AG04449 (cell line): ENCODE measurements around the gene SHC4.

Experiments
- CTCF ChIA-PET: fragments of 350-600 bp; formaldehyde crosslinking; extraction: SDS; loops from one replicate; lab custom pipeline; 2021; ENCODE audit warnings: antibody characterized with exemption; lab: Yijun Ruan, JAX
- POLR2A ChIA-PET: fragments of 400-600, 350-600 bp; formaldehyde crosslinking; extraction: SDS; loops from one replicate; lab custom pipeline; 2020; ENCODE audit warnings: antibody characterized with exemption, inconsistent platforms; lab: Yijun Ruan, JAX
- DNase-seq: peaks from one replicate; pipeline ENCODE4 v3.0.0-alpha.2; 2010; ENCODE audit warnings: low read depth, low spot score
- H3K4me3 ChIP-seq: 2 replicates; pipeline ENCODE4 v1.5.1; 2011; ENCODE audit warnings: low read depth, mild to moderate bottlenecking, control low read depth, low read length
- TF ChIP-seq, protein P1 (sequence below): IDR thresholded peaks from one replicate; pipeline ENCODE4 v1.5.1; 2011; ENCODE audit warnings: mild to moderate bottlenecking, moderate library complexity, low read length, control low read depth, inconsistent platforms; ENCODE audit not compliant: insufficient read depth; ENCODE audit errors: missing control alignments

Gene SHC4

DNA sequence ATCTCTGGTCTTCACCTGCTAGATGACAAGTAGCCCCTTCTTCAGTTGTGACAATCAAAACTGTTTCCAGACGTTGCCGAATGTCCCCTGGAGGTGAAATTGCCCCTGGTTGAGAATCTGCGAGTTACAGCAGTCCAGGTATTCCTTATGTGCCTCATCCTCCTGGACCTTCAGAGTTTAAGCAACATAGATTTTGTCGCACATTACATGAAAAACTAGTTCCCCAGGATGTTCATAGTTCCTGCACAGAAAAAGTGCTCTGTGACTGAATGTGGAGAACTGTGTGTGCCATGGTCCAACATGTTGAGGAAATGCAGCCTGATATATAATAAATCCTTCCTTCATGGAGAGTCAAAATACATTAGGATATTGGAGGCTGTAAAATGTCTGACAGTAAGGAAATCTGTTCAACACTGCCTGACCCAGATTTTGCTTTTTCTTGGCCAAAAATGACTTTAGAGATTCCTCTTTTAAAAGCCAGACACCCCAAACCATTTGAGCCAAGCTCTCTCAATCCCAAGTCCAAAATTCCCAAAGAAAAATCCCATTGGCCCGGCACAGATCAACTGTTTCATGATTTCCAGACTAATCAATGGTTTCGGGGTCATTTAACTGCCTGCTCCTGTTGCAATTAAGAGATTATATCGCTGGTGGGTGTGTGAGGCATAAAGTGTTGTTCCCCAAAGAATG, 20.4 kb upstream of the SHC4 start:
- TF ChIP-seq, protein P1, sequence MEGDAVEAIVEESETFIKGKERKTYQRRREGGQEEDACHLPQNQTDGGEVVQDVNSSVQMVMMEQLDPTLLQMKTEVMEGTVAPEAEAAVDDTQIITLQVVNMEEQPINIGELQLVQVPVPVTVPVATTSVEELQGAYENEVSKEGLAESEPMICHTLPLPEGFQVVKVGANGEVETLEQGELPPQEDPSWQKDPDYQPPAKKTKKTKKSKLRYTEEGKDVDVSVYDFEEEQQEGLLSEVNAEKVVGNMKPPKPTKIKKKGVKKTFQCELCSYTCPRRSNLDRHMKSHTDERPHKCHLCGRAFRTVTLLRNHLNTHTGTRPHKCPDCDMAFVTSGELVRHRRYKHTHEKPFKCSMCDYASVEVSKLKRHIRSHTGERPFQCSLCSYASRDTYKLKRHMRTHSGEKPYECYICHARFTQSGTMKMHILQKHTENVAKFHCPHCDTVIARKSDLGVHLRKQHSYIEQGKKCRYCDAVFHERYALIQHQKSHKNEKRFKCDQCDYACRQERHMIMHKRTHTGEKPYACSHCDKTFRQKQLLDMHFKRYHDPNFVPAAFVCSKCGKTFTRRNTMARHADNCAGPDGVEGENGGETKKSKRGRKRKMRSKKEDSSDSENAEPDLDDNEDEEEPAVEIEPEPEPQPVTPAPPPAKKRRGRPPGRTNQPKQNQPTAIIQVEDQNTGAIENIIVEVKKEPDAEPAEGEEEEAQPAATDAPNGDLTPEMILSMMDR = no peak
- no peak overlapping the region for H3K4me3 ChIP-seq
- ChIA-PET CTCF (interaction anchor here (0.7 to 6.0 kb wide), 6 partner anchors 9 to 161 kb away, joined by 3 to 113 read pairs (median 6); no protein-coding TSS in a partner anchor), POLR2A (interaction anchor here (1.5 kb wide), 1 partner anchor 8 kb away, joined by 4 read pairs; no protein-coding TSS in a partner anchor)
- no peak for DNase-seq

DNA sequence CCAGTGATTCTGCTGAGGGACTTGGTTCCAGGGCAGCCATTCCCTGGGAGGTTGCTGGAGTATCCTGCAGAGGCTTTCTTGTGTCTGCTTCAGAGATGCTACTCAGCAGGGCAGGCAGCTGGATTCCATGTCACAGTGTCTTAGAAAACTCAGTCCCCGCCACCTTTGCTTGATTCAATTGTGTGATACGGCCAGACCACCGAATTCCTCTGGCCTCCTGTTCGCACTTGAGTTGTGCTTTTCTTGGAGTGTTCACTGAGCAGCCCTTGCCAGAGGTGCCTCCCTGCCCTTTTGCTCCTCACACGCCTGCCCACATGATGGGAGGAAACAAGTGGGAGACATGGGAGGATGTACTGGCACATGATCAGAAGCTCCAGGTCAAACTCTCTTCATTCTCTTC, 19.6 kb upstream of the SHC4 start:
- CTCF ChIA-PET = interaction anchor here (0.7 to 5.2 kb wide), 6 partner anchors 10 to 161 kb away, joined by 3 to 20 read pairs (median 6); no protein-coding TSS in a partner anchor
- TF ChIP-seq, protein P1 = no peak
- no peak overlapping the region for H3K4me3 ChIP-seq

DNA sequence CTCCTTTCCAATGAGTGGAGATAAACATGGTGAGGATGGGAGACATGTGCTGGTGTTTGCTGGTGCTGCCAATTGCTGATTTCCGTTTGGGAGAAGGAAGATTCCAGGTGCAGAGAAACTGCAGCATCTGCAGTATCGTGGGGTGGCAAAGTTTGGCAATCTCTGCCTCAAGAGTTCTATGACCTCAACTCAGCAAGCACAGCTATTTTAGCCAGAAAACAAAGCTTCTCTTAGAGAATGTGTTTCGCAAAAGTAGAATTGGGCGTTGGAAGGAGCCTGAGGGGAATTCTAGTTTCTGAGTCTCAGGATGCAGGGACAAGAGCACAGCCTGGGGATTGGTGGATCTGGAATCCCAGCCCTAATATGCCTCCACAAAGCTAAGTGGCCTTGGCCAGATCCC, 18.2 kb upstream of the SHC4 start:
- TF ChIP-seq, protein P1 = no peak
- POLR2A ChIA-PET = no interaction called here
- CTCF ChIA-PET = interaction anchor here (0.8 to 3.5 kb wide), 2 partner anchors 9 to 121 kb away, joined by 4 to 14 read pairs; no protein-coding TSS in a partner anchor

More for the DNA sequence above, 19.6 kb upstream of the SHC4 start:
- POLR2A ChIA-PET = interaction anchor here (0.7 kb wide), 1 partner anchor 12 kb away, joined by 3 read pairs; no protein-coding TSS in a partner anchor
- no peak for DNase-seq

DNA sequence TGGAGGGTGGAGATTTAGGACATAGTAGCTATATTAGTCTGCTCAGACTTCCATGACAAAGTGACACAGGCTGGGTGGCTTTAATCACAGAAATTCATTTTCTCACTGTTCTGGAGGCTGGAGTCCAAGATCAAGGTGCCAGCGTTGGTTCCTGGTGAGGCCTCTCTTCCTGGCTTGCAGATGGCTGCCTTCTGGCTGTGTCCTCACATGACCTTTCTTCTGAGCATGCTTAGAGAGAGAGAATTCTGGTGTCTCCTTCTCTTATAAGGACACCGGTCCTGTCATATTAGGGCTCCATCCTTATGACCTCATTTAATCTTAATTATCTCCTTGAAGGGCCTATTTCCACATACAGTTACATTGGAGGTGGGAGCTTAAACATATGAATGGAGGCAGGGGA, 14.9 kb upstream of the SHC4 start:
- TF ChIP-seq, protein P1 = no peak
- DNase-seq = no peak
- H3K4me3 ChIP-seq = no peak overlapping the region
- POLR2A ChIA-PET = no interaction called here
- CTCF ChIA-PET = no interaction called here

More for the DNA sequence above, 18.2 kb upstream of the SHC4 start:
- no peak for DNase-seq
- no peak overlapping the region for H3K4me3 ChIP-seq

DNA sequence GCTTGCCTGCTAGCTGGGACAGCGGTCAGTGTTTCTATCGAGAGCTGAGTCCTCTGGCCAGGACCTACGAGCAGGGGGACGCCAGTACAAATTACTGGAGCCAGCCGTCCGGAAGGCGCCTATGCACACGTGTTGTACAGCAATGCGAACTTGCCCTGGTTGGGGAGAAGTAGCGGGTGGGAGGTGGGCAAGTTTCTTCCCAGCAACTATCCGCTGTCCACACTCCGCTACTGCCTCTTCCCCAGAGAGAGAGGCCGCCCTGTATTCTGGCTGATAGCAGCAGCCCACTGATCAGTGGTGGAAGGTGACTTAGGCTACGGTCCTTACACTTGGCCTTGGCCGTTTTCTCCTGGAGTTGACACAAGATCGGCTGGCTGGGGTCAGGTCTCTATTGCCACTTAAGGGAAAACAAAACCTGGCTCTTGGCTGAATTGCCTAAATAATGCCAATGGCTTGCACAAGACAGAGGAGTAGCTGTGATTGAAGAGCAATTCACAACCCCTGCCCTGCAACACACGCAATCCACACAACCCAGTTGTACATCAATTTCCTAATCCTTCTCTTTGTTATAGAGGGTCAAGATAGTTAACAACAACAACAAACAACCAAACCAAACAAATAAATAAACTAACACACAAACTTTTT, 12.8 kb upstream of the SHC4 start:
- ChIA-PET CTCF (interaction anchor here (0.6 to 7.3 kb wide), 39 partner anchors 10 to 1075 kb away, joined by 3 to 113 read pairs (median 5); partner anchors contain the start of gene EID1), POLR2A (interaction anchor here (1.4 kb wide), 1 partner anchor 13 kb away, joined by 6 read pairs; the partner anchor contains the start of gene SHC4)
- DNase-seq = no peak
- H3K4me3 ChIP-seq = no peak overlapping the region
- TF ChIP-seq, protein P1 = no peak
